Measurements from ENCODE around the gene PGRMC1.
"Not testable (repeated sequence)": the region's sequence is repeated elsewhere in the genome, so short reads cannot be mapped to it uniquely, and the experiment has no call there.

PGRMC1 gene

GRCh38 chrX:119231936-119232445 is 4.1 kb upstream of the PGRMC1 start:
- DNase-seq = no peak

- peak in 2 of 56 donors; percentile 0 to 15 for DNase-seq
These were observed 1.0 kb upstream of the PGRMC1 start for GRCh38 chrX:119235051-119235511.

GRCh38 chrX:119236623-119237561 is 807 bp downstream of the PGRMC1 start:
- DNase-seq = peak in 45 of 56 donors; percentile 0 to 61 (median 18)

- DNase-seq = peak in 17 of 56 donors; percentile 0 to 29 (median 5)
These were observed 1.5 kb downstream of the PGRMC1 start for GRCh38 chrX:119237562-119237942.

DNA sequence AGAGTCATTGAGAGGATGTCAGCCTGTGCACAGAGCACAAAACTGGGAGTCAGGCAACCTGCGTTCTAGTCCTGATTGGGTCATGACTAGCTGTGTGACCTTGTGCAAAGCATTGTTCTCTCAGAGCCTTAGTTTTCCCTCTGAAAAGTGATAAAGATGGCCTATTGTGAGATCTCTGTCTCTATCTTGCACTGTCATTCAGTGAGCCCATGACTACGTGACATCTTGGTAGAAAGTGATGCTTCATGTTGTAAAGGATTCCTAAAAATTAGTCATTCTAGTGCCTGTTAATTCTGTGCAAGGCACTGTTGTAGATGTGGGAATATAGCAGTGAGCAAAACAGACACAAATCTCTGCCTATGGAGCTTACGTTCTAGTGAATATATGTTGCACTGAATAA is 2.5 kb downstream of the PGRMC1 start:
- peak in 2 of 56 donors; percentile 0 for DNase-seq

DNA sequence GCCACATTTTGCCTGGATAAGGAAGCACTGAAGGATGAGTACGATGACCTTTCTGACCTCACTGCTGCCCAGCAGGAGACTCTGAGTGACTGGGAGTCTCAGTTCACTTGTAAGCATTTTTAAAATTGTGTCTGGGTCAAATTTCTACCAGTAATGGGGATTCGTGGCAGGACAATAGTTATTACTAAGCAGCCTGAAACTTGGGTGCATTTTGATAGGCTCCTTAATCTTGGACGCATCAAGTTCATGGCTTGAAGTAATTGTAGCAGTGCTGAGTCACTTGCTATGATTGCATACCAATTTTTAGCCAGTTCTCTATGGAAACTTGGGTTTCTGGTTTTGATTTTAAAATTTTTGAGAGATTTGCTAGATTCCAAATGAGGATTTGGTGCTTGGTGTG is 4.3 kb downstream of the PGRMC1 start:
- DNase-seq = no peak

DNA sequence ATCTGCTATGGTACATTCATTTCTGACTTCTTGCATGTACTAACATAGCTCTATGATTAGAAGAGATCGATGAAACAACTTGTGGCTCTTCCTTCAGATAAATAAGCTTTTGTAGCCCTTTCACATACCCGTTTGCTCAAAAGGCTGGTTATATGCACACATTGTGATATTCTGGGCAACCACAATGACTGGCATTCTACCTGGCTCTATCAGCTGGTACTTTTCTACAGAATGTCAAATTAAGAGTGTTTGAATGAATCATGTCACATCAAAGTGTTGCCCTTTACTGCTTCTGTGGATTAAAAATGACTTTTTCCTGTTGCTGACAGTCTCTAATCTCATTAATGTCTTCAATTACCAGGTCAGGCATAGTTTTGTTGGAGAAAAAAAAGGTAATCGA is 11.6 kb downstream of the PGRMC1 start:
- DNase-seq = no peak

GRCh38 chrX:119249891-119250290 is 13.8 kb downstream of the PGRMC1 start:
- no peak for DNase-seq

DNA sequence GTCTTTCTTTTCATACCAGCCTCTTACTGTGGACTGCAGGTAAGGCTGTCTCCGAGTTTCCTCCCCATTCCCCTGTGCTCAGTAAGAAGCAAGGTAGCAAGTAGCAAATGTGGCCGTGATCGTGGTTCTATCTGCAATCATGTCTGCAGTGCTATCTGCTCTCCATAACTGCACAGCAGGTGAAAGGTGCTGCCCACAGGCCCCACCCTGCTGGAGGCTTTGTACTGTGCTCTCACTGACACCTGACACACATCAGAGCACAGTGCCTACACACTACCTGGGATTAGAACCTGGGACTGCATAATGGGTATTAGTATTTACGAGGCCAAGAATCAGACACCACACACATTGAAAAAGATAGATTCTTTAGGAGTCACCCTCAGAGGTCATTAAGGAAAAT is 15.3 kb downstream of the PGRMC1 start:
- DNase-seq = no peak

- no peak for DNase-seq
These were observed 16.6 kb downstream of the PGRMC1 start for GRCh38 chrX:119252716-119253115.

DNA sequence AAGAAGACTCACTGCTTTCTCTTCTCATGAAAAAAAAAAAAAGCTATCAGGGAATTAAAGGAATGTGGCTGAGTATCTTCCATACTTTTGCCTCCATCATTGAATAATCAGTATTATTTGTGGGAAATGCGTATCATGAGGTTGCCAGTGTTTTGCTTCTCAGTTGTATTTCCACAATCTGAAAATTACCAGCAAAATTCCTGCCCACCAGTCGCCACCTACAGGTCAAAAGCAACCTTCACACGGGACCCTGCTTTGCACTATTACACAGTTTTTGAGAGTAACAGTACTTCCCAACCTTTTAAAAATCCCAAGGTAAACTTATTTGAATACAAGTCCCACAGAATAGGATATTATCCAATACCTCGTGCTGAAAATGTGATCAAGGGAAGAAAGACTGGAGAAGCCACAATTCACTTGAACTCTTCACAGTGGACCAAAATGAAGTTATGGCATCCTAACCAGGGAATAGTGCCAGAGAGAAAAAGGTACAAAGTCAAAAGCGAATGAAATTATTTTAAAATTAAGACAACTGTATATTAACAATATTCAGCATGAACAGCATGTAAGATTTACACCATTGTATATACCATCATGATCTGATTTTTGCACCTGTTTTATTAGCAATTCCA is 30.4 kb downstream of the PGRMC1 start:
- DNase-seq = peak in 12 of 56 donors; percentile 0 to 41 (median 2)

DNA sequence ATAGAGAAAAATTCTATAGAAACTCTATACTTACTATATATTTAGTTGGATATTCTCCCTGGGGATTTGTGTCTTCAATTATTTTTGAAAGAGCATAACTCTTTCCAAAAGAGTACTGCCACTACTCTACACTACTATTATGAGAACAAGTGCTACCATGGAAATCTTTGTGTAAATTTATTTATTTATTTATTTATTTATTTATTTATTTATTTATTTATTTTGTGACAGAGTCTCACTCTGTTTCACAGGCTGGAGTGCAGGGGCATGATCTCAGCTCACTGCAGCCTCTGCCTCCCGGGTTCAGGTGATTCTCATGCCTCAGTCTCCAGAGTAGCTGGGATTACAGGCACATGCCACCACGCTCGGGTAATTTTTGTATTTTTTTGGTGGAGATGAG is 31.0 kb downstream of the PGRMC1 start:
- DNase-seq = not testable (repeated sequence)

DNA sequence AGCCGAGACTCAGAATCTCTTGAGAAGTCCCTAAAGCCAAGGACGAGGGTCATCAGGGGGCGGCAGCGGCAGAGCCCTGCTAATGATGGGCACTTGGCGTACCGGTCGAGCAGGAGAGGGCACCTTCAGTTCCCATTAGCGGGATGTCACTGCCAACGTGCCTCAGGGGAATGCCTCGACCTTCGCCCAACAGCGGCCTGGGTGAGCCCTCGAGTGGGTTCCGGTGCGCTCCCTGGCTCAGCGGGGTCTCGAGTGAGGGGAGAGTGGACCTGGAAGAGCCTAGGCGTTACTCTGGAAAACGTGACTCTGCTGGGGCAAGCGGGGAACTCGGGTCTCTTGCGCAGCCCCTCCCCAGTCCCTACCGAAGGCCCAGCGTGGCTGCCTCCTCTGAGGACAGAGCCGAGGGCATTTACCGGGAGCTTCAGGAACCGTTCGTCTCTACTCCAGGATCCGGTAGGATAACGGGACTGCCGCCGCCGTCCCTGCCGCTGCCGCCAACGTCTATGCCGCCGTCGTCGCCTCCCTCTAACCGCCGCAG is 36.9 kb downstream of the PGRMC1 start:
- DNase-seq = no peak

DNA sequence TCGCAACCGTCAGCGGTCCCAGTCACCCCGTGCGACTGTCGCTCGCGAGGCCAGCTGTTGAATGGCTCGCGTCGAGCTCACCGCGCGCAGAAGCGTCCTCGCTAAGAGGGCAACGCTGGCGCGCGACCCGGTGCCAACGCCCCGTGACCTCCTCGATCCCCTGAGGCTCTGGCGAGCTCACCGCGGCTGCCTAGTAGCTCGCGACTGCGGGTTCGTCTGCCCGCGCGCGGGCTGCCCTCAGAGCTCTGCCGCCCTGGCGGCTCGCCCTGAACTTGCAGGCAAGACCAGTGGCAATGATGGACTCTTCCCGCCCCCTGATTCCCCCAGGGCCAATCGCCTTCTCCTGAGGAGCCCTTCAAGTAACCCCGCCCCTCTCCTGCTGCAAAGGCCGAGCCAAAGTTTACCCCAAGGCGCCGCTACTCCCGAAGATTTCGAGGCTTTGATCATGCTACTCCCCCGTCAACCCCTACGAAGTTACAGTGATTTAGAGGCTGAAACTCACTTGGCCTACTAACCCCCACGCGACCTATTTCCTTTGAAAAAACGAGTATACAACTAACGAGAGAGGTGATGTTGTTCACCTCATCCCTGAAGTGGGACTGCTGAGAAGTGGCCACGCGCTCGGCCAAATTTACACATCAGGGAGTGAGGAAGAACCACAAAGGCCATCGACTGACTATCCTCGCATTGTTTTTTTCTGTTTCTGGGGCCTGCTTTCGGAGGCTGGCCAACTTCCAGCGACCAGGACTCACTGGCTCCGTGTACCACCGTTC is 37.5 kb downstream of the PGRMC1 start:
- peak in 3 of 56 donors; percentile 0 to 7 (median 1) for DNase-seq

GRCh38 chrX:119282347-119282746 is 46.3 kb downstream of the PGRMC1 start:
- not testable (repeated sequence) for DNase-seq

DNA sequence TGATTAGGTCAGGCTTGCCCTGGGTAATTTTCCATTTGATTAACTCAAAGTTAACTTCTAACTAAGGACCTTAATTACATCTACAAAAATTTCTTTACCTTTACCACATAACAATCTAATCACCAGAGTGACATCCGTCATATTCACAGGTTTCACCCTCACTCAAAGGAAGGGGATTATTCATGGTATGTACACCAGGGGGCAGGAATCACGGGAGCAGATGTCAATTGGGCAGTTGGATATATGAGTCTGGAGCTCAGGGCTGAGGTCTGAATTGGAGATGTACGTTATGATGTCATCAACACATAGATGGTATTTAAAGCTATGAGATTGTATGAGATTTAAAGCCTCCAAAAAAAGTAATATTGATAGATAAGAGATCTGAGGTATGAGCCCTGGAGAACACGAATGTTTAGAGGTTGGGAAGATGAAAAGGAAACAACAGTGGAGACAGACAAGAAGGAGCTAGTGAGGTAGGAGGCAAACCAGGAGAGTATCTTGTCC is 52.9 kb downstream of the PGRMC1 start:
- DNase-seq = no peak

DNA sequence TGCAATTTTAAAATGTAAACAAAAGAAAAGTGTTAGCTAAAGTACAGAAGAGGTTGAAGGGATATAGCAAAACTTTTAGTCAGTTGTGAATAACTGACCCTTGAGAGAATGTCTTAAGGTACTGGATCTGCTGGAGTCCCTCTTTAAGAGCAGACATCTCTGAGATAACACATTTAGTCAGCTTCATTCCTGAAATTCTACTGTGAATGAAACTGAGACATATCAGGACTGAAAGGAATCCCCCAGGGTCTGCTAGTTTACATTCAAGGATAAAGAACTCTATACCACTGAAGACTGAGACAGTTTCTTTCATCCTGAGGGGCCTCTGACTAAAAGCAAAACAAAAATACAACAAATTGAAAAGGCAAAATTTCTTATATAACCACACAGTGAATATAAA is 54.4 kb downstream of the PGRMC1 start:
- no peak for DNase-seq

DNA sequence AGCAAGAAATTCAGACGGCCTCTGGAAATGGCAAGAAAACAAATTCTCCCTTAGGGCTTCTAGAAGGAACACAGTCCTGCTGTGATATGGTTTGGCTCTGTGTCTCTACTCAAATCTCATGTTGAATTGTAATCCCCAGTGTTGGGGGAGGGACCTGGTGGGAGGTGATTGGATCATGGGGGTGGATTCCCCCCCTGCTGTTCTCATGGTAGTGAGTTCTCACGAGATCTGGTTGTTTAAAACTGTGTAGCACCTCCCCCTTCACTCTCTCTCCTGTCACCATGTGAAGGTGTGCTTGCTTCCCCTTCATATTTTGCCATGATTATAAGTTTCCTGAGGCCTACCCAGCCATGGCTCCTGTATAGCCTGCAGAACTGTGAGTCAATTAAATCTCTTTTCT is 55.2 kb downstream of the PGRMC1 start:
- DNase-seq = not testable (repeated sequence)

DNA sequence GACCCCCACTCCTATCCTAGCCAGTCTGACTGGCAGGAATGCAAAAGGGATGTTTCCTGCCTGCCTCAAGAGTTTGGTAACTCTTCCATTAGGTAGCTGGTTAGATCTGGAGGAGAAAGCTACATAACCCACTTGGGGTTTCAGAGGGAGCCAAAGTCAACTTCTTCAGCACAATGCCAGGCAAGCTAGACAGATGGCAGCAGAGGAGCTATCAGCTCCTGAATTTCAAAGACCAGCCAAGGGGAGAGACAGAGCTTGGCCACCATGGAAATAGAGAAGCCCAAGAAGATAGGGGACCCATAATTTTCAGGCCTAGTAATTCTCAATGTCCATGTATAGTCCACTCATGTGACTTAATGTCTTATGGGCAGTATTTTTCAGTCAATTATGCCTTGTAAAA is 56.4 kb downstream of the PGRMC1 start:
- no peak for DNase-seq

All from nucleus accumbens (tissue), 56 donors.